NCI-H446 treated with DMSO at 0.1 percent for 48 hours (cell line): ENCODE data around the gene COL6A2.
"Not testable (repeated sequence)": the region's sequence is repeated elsewhere in the genome, so short reads cannot be mapped to it uniquely, and the experiment has no call there.

ENCODE experiments used
- DNase-seq: peaks from one replicate; lab custom pipeline; 2025; lab: John Stamatoyannopoulos, UW

COL6A2 gene

DNA sequence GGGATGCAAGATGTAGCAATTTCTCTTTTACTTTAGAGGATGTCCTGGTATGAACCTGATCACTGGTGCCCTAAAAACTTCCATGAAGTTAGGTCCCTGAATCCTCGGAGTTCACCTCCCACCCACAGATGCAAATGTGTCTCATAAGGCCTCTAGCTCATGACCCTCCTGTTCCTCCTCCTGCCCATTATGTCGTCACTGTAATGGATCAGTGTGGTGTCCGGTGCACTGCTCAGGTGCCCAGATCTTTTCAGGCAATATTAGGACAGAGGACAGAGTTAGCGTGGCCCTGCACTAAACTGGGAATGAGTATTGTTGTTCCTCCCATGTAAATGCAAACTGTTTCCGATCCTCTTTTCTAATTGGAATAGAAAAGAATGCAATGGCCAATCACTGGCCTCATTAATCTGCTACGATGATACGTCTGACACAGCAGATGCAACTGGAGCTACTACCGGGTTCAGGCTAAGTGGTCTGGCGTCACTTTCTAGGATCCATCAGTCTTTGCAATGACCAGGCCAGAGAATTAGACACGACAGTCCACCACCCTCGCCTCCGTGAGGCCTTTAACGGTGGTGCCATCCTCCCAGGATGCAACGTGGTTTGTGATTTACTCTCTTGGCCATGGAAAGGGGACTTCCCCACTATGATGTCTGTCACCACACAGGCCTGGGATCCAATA is 3.4 kb upstream of the COL6A2 start:
- no peak for DNase-seq

DNA sequence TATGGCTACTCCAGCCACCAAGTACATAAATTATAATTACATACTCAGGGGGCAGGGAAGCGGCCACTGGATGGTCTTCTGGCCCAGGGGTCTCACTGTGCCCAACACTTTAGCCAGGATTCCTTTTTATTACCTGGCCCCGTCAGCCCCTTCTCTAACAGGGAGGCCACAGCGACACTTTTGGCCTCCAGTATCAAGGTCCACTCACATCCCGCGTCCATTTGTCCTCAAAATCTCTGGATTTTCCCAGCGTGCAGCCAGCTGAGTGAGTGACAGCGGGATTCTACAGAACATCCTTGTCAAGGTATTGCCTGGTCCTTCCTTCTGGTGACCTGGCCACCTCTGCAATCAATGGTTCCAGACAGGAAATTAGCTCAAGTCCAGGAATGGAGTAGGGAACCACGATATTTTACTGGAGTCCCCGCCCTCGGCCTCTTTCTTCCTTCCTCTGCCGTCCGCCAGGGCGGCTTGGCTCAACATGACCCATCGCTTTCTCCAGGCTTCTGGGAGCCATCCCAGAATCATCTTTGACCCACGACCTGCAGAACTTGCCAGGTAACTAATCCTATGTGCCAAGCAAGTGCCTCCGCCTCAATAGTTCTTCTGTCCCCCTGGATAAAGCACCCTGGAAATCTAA is 2.7 kb upstream of the COL6A2 start:
- no peak for DNase-seq

DNA sequence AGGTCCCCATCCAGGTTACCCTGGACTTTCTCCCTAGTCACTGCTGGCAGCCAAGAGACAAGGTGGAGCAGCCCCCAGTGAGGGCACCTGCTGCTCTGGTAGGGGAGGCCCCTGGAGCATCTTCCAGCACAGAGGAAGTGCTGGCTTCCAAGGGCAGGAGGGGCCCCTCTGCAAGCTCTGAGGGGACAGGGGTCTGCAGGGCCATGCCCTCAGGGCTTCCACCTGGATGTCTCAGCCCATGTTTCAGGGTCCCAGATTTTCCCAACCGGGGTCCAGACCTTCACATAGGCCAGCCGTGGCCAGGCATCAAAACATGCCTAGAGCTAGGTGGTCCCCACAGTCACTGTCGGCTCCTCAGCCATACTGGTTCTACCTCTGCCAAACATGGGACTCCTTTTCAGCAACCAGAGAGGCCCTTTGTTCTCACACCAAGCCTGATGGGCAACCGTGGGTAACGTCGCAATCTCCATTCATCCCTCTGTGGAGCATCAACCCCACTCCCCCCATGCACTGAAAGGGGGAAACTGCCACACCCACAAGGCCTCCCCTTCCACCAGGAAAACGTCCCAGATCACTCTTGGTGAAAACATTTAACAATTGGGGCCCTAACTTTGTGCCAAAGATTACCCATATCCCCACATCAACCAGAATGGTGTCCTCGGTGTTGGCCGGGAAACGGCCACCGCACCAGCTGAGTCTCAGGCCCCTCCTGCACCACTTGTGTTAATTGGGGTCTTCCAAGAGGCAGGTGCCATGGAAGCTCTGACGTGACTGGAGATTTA is 1.9 kb upstream of the COL6A2 start:
- no peak for DNase-seq

DNA sequence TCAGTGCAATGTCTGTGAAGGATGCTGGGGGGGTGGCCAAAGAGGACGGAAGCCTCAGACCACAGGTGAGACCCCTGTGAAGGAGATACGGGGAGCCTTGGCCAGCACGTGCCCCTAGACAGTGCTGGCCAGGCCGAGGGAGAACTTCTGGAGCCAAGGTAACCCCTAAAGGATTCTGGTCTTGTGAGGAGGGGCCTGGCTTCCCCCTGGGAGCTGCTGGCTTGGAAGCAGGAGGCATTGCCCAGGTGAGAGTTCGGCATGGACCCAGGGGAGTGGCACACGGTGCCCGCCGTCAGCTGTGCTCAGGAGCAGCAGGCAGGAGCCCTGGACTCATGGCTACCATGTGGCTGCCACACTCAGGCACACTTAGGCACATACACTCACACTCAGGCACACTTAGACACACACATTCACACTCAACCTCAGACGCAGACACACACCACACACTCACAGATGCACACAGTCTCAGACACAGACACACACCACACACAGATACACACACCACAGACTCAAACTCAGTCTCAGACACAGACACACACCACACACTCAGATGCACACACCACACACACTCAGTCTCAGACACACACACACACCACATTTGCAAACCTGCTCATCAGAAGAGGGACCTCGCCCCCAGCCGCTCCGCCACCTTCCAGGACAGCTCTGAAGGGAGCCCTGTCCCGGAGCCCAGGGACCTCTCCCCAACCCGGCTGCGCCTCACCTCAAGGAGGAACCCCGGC is 1.1 kb upstream of the COL6A2 start:
- no peak for DNase-seq

DNA sequence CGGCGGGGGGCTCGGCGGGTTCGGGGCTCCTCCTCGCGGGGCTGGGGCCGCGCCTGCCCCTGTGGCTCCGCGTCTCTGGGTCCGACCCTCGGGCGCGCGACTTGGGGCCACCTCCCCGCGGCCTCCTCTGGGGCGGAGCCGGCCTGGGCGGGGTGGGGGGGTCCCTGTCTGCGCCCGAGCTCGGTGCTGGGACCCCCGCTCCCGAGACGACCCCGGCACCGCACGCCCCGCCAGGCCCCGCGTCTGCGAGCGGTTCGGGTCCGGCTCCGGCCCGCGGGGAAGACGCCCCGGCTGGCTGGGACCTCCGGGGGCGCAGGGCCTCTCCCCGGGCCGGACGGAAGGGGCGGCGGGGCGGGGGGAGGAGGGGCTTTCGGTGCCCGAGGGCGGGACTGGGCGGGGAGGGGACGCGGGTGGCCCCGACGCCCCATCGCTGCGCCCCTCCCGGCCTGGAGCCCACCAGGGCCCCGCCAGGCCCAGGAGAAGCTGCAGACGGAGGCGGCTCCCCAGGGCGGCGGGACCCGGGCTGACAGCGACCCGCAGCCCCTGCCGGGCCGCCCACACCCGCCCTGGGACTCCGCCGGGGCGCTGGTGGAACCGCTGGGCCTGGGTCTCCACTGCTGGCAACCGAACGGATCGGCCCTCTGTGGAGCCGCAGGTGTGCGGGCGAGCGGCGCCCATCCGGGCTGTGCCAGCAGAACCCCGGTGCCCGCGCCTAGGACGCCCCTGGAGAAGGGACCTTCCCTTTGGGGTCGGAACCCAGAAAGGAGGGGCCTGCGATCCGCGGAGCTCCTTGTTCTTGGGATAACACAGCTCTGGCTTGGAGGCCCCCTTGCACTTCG is 610 bp downstream of the COL6A2 start:
- no peak for DNase-seq

DNA sequence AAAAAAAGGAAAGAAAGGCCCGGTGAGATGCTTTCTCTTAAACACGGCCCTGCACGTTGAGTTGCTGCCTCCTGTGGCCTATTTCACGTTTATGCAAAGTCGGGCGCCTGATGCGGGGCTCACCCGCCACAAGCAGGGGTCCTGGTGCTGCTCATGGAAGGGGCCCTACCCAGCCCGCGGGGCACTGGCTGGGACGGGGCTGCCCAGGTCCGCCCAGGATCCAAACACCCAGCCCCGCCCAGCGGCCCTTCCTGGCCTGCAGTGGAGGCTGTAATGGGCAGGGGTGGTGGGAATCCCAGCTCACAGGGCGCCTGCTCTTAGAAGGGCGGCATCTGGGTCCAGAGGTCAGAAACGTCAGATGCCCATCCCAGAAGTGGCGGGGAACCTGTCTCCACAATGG is 1.6 kb downstream of the COL6A2 start:
- DNase-seq, result no peak

DNA sequence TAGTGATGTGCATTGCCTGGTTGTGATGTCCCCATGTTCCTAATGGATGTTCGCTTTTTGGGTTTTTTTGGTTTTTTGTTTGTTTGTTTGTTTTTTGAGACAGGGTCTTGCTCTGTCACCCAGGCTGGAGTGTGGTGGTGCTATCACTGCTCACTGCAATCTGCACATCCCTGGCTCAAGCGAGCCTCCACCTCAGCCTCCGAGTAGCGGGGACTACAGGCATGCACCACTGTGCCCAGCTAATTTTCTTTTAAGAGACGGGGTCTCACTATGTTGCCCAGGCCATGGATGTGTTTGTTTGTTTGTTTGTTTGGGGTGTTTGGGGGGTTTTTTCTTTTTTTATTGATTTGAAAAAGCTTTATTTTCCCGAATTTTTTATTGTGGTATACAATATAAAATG is 2.1 kb downstream of the COL6A2 start:
- no peak for DNase-seq

DNA sequence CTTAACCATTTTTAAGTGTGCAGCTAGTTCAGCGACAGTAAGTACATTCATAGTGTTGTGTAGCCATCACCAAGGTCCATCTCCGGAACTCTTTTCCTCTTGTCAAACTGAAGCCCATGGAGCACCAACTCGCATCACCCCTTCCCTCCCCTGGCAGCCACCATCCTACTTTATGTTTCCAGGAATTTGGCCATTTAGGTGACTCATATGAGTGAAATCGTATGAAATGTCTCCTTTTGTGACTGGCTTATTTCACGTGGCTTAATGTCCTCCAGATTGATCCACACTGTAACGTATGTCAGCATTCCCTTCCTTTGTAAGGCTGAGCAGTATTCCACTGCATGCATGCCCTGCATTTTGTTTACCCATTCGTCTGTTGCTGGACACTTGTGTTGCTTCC is 2.5 kb downstream of the COL6A2 start:
- no peak for DNase-seq

DNA sequence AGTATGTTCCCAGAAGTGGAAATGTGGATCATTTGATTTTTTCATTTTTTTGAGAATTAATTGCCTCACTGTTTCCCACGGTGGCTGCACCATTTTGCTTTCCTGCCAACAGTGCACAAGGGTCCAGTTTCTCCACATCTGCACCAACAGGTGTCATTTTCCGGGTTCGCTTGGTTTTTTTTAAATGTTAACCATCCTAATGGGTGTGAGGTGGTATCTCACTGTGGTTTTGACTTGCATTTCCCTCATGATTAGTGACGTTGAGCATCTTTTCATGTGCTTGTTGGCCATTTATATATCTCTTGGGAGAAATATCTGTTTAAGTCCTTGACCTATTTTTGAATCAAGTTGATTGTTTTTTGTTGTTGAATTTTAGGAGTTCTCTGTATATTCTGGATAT is 3.0 kb downstream of the COL6A2 start:
- no peak for DNase-seq

DNA sequence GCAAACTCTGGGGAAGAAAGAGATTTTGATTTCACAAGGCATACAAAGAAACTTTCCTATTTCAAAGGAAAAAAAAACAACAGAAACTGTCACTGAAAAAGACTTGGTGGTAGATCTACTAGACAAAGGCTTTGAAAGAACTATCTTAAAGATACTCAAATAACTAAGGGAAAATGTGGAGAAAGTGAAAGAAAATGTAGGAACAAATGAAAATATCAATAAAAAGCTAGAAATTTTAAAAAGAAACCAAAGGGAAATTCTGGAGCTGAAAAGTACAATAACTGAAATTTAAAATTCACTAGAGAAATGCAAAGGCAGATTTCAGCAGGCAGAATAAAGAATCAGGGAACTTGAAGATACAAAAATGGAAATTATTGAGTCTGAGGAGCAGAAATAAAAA is 6.2 kb downstream of the COL6A2 start:
- DNase-seq, result no peak

DNA sequence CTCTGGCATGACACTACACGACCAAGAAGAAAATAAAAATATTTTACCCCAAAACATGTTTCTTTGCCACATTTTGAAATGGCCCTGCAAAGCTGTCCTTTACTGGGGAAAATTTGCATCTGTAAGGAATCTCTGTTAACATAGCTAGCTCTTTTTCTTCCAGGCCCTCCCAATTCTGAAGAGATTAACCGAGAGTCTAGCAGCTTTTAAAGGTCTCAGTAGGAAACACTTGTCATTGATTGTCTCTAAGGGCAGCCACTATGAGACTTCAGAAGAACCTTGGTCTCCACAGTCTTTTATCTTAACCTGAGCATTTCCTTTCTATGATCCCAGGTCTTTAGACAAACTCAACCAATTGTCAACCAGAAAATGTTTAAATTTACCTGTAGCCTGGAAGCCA is 9.5 kb downstream of the COL6A2 start:
- not testable (repeated sequence) for DNase-seq

DNA sequence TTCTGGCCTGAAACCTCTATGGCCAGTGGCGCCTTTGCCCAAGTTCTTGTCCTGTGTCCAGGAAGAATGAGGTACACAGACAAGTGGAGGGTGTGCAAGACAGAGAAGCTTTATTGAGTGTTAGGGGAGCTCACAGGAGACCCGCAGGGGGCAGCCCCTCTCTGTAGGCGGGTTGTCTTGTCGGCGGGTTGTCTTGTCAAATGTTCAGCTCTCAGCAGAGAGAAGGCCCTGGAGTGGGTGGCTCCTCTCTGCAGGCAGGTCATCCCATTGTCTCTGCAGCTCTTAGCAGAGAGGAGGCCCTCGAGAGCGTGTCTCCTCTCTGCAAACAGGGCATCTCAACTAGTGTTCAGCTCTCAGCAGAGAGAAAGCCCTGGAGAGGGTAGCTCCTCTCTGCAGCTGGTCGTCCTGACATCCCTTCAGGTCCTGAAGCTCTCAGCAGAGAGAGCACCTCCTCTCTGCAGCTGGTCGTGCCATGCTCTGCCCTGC is 11.0 kb downstream of the COL6A2 start:
- DNase-seq, result no peak

DNA sequence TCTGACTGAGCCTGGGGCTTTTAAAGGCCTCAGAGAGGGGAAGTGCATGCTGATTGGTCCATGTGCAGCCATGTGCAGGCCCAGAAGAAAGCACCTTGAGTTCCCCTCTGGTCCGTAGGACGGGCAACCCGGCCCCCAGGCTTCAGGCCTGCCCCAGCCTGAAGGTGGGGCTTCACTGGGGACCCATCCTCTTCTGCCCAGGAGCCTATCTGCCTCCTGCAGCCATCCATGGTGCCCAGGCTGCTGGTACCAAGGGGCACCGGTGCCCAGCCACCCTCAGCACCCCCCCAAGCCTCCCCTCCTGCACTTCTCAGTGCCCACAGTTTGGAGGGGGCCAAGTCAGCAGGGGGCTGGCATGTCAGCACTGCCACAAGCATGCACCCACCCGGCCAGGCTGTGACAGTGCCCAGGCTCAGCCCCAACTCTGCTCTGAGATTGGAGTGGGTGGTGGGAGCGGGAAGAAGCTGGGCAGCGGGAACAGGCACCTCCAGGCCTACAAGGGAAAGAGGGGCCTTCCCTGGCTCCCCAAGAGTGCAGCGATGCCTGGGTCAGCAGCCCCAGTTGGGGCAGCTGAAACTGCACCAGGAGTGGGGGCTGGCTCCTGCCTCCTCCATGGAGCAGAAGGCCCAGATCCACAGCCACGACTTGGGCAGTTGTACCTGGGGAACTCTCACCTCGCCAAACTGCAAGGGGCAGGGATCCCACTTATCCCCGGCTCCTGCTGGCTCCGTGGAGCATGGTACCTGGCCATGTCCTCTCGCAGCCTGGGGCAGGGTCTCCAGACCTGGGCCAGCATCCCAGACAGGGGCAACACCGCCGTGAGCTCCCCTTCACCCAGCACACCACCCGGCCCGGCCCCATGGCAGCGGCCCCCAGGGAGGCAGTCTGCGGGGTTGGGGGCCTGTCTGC is 11.7 kb downstream of the COL6A2 start:
- no peak for DNase-seq

DNA sequence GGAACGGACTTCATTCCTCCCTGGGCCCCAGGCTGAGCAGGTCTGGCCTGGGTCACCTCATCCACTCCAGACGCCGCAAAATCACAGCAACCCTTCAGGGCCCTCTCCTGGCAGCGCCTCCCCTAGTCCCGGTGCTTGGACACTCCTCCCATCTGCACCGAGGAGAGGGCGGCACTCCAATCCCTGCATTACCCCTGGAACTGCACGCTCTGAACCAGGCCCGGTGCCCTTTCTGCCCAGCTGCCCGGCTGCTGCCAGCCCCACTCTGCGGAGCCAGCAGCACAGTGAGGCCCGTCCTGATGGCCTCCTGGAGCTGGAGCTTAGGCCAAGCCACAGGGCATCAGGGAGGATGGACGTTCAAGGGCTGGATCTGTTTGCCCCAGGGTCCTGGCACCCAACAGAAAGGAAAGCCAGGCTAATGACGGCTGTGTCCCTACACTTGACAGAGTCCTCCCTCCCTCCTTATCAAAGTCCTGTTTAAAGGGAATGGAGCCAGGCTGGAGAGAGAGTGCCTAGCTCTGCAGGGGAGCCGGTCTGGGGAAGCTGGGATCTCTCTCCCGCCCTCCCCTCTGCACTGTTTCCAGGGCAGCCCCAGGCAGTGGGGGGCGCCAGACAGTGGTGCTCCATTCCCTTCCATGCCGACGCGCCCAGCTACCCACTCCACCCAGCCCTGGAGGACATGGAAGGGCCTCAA is 12.7 kb downstream of the COL6A2 start:
- no peak for DNase-seq

DNA sequence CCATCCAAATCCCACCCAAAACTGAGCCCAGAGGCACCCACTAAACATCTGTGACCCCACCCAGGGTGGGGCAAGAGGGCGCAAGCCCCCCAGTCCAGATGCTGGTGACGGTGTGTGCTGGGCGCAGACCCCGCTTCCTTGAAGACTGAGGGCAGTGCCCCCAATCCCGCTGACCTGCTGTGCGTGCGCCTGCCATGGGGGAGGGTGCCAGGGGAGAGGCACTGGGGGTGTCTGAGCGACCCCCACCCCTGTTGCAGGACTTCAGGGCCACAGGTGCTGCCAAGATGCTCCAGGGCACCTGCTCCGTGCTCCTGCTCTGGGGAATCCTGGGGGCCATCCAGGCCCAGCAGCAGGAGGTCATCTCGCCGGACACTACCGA is 13.3 kb downstream of the COL6A2 start:
- DNase-seq, result no peak

DNA sequence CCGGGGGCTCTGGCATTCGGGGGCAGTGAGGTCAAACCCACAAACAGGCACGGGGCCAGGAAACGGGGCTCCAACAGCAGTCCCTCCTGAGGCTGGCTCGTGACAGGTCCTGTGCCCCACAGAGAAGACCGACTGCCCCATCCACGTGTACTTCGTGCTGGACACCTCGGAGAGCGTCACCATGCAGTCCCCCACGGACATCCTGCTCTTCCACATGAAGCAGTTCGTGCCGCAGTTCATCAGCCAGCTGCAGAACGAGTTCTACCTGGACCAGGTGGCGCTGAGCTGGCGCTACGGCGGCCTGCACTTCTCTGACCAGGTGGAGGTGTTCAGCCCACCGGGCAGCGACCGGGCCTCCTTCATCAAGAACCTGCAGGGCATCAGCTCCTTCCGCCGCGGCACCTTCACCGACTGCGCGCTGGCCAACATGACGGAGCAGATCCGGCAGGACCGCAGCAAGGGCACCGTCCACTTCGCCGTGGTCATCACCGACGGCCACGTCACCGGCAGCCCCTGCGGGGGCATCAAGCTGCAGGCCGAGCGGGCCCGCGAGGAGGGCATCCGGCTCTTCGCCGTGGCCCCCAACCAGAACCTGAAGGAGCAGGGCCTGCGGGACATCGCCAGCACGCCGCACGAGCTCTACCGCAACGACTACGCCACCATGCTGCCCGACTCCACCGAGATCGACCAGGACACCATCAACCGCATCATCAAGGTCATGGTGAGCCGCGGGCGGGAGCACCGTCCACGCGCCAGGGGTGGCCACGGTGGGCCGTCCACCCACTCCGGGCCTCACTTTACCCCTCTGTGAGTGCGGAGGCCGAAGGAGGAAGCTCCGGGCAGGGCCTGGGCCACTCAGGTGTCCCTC is 14.2 kb downstream of the COL6A2 start:
- no peak for DNase-seq

DNA sequence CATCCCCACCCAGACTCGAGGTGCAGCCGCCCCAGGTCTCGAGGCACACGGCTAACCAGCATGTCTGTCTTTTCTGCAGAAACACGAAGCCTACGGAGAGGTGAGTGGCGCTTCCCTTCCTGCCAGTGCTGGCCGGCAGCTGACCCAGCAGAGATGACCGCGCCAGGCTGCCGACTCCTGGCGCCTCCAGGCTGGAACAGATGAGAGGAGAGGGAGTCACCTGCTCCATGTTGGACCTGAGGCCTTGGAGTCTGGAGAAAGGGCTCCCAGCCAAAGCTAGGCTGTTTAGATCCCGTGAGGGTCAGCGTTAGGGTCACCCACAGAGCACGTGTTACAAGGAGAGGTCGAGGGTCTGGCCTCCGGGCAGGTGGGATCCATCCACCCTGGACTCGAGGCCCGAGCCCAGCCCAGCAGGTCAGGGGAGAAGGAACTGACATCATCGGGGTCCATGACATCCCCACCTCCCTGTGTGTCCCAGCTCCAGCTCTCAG is 14.9 kb downstream of the COL6A2 start:
- DNase-seq, result no peak

DNA sequence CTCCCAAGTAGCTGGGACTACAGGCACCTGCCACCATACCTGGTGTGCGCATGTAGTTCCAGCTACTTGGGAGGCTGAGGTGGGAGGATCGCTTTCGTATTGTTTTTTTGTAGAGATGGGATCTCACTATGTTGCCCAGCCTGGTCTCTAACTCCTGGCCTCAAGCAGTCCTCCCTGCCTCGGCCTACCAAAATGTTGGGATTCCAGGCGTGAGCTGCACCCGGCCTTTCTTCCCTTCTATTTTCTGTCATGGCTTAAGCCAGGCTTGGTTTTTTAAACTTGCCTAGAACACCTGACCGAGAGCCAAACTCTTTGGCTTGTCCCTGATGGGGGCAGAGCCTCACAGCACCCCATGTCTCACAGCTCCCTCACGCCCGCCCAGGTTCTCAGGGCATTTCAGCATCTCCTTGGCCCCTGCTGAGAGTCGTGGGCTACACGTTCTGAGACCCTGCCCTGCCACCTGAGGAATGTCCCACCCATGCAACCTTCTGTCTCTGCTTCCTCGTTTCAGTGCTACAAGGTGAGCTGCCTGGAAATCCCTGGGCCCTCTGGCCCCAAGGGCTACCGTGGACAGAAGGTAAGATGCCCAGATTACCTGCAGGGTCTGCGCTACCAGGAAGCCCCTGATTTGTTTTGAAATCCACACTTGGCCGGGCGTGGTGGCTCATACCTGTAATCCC is 15.7 kb downstream of the COL6A2 start:
- DNase-seq, result no peak
